DOHH2 (cell line): ENCODE data around the gene JKAMP.

Experiments
- H3F3A ChIP-seq: fragments of 200-600 bp; sonication (generic), shearing (Covaris generic); 2 replicates; pipeline ENCODE4 v1.6.0; 2016; ENCODE audit warnings: antibody characterized with exemption, mild to moderate bottlenecking; ENCODE audit not compliant: control insufficient read depth, insufficient read depth
- H3K27ac ChIP-seq: fragments of 200-600 bp; sonication (generic); 2 replicates; pipeline ENCODE4 v1.5.1; 2014; ENCODE audit warnings: low read depth, mild to moderate bottlenecking, low read length, moderate library complexity
- H3K27me3 ChIP-seq: fragments of 200-600 bp; sonication (generic); 2 replicates; pipeline ENCODE4 v1.6.1; 2014; ENCODE audit warnings: mild to moderate bottlenecking, low read length, mixed read lengths; ENCODE audit not compliant: control insufficient read depth
- H3K36me3 ChIP-seq: fragments of 200-600 bp; sonication (generic); 2 replicates; pipeline ENCODE4 v1.6.1; 2014; ENCODE audit warnings: mild to moderate bottlenecking, low read length, moderate library complexity, mixed read lengths; ENCODE audit not compliant: control insufficient read depth
- H3K4me1 ChIP-seq: fragments of 200-600 bp; sonication (generic); 2 replicates; pipeline ENCODE4 v1.6.1; 2014; ENCODE audit warnings: mild to moderate bottlenecking, low read length, mixed read lengths; ENCODE audit not compliant: control insufficient read depth
- H3K4me2 ChIP-seq: fragments of 200-600 bp; sonication (generic); 2 replicates; pipeline ENCODE4 v1.6.0; 2014; ENCODE audit warnings: mild to moderate bottlenecking, low read length, moderate library complexity
- H3K4me3 ChIP-seq: fragments of 200-600 bp; sonication (generic); 2 replicates; pipeline ENCODE4 v1.5.1; 2014; ENCODE audit warnings: mild to moderate bottlenecking, low read length, mixed read lengths
- H3K79me2 ChIP-seq: fragments of 200-600 bp; sonication (generic); 2 replicates; pipeline ENCODE4 v1.6.1; 2014; ENCODE audit warnings: mild to moderate bottlenecking, low read length, mixed read lengths; ENCODE audit not compliant: control insufficient read depth
- H3K9me2 ChIP-seq: fragments of 200-600 bp; sonication (generic); replicated peaks from 2 replicates; pipeline ENCODE4 v1.6.1; 2014; ENCODE audit warnings: mild to moderate bottlenecking, low read length, mixed read lengths; ENCODE audit not compliant: control insufficient read depth
- H3K9me3 ChIP-seq: fragments of 200-600 bp; sonication (generic); 2 replicates; pipeline ENCODE4 v1.6.1; 2014; ENCODE audit warnings: antibody characterized with exemption, low read length, mixed read lengths; ENCODE audit not compliant: control insufficient read depth, insufficient read depth
- H4K20me1 ChIP-seq: fragments of 200-600 bp; sonication (generic); 2 replicates; pipeline ENCODE4 v1.6.0; 2014; ENCODE audit warnings: low read depth, mild to moderate bottlenecking, antibody characterized with exemption, low read length, moderate library complexity; ENCODE audit not compliant: control insufficient read depth, insufficient read depth
- EZH2phosphoT487 ChIP-seq: fragments of 200-600 bp; sonication (generic); IDR thresholded peaks from 2 replicates; pipeline ENCODE4 v1.6.1; 2017; ENCODE audit warnings: borderline replicate concordance, mild to moderate bottlenecking, antibody characterized with exemption, low read length, moderate library complexity, mixed read lengths
- TF ChIP-seq, protein P1 (sequence below): fragments of 200-600 bp; sonication (generic); IDR thresholded peaks from one replicate; pipeline ENCODE4 v1.5.1; 2014; ENCODE audit warnings: antibody characterized with exemption, mild to moderate bottlenecking, low read depth, low read length; ENCODE audit not compliant: poor library complexity, severe bottlenecking

Gene JKAMP

DNA sequence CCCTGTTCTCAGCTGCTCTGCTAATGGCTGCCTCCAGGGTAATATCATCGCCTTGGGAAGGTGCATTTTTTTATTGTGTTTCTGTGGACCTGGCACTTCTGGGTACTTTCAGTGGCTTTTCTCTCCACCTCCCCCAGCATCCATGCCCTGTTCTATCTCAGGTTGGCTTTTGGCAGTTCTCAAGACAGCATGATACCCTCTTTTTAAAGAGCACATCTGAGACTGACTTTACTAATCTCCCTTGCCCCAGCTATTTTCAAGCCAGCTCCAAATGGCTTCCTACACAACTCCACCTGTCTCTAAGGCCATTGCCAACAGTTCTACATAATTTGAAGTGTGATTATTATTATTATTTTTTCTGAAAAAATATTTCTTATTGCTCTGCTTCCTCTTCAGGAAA, 53.2 kb downstream of the JKAMP start:
- no peaks in the 10 kb centered on the region for H3K79me2 ChIP-seq

DNA sequence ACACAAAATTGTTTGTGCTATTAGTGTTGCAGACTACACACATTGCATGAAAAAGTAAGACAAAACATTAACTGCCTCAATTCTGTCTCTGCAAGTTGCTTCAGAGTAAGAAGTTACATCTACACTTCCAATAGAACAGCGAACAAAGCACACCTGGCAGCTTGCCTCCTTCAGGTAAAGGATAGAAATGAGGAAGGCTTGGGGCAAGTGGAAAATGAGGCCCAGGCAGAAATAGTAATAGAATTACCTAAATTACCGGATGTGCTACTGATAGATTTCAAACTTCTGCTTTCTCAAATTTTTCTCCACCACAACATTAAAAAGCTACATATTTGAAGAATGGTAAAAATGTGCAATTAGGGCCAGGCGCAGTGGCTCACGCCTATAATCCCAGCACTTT, 54.6 kb downstream of the JKAMP start:
- Histone ChIP-seq H3K36me3 (no peaks in the 10 kb centered on the region), H3K9me2 (no peaks in the 10 kb centered on the region), H3K27me3 (no peaks in the 10 kb centered on the region), H3K9me3 (no peaks in the 10 kb centered on the region), H3K27ac (no peak overlapping the region), H3K4me2 (no peak overlapping the region), H3K79me2 (no peaks in the 10 kb centered on the region), H3K4me3 (no peak overlapping the region), H3F3A (no peaks in the 10 kb centered on the region), H3K4me1 (no peaks in the 10 kb centered on the region), H4K20me1 (no peaks in the 10 kb centered on the region)
- TF ChIP-seq, protein P1, sequence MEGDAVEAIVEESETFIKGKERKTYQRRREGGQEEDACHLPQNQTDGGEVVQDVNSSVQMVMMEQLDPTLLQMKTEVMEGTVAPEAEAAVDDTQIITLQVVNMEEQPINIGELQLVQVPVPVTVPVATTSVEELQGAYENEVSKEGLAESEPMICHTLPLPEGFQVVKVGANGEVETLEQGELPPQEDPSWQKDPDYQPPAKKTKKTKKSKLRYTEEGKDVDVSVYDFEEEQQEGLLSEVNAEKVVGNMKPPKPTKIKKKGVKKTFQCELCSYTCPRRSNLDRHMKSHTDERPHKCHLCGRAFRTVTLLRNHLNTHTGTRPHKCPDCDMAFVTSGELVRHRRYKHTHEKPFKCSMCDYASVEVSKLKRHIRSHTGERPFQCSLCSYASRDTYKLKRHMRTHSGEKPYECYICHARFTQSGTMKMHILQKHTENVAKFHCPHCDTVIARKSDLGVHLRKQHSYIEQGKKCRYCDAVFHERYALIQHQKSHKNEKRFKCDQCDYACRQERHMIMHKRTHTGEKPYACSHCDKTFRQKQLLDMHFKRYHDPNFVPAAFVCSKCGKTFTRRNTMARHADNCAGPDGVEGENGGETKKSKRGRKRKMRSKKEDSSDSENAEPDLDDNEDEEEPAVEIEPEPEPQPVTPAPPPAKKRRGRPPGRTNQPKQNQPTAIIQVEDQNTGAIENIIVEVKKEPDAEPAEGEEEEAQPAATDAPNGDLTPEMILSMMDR, result no peak
- no peak for TF ChIP-seq EZH2phosphoT487

More for the DNA sequence above, 53.2 kb downstream of the JKAMP start:
- Histone ChIP-seq H3K4me1 (no peaks in the 10 kb centered on the region), H4K20me1 (no peaks in the 10 kb centered on the region), H3K4me2 (no peak overlapping the region), H3K27me3 (no peaks in the 10 kb centered on the region), H3K27ac (no peak overlapping the region), H3K4me3 (no peak overlapping the region), H3K9me3 (no peaks in the 10 kb centered on the region), H3K9me2 (no peaks in the 10 kb centered on the region), H3F3A (no peaks in the 10 kb centered on the region), H3K36me3 (no peaks in the 10 kb centered on the region)
- no peak for TF ChIP-seq EZH2phosphoT487
- TF ChIP-seq, protein P1, result no peak

DNA sequence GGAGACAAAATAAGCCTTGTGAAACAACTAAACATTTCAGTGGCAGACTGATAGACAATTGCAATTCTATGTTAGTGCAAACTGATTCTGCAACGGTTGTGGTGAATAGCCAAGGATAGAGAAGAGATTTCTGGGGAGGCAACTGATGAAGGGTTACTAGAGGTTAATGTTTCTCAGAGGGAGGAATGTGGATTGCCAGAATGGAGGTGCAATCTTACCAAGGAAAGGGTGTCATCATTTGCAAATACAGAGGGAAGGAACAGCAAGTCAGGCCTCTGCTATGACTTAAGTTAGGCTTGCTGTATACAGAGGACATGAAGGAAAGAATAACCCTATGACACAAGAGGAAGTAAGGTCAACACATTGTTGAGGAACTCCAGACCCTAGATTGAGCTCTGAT, 56.5 kb downstream of the JKAMP start:
- H3K4me1 ChIP-seq, result no peaks in the 10 kb centered on the region
- H3K36me3 ChIP-seq, result no peaks in the 10 kb centered on the region
- no peaks in the 10 kb centered on the region for H3F3A ChIP-seq
- H3K9me3 ChIP-seq, result no peaks in the 10 kb centered on the region
- H3K79me2 ChIP-seq, result no peaks in the 10 kb centered on the region
- H3K27ac ChIP-seq, result no peak overlapping the region
- no peaks in the 10 kb centered on the region for H3K27me3 ChIP-seq
- TF ChIP-seq EZH2phosphoT487, result no peak
- TF ChIP-seq, protein P1, result no peak
- H3K9me2 ChIP-seq, result no peaks in the 10 kb centered on the region
- no peak overlapping the region for H3K4me3 ChIP-seq
- H3K4me2 ChIP-seq, result no peak overlapping the region
- H4K20me1 ChIP-seq, result no peaks in the 10 kb centered on the region

DNA sequence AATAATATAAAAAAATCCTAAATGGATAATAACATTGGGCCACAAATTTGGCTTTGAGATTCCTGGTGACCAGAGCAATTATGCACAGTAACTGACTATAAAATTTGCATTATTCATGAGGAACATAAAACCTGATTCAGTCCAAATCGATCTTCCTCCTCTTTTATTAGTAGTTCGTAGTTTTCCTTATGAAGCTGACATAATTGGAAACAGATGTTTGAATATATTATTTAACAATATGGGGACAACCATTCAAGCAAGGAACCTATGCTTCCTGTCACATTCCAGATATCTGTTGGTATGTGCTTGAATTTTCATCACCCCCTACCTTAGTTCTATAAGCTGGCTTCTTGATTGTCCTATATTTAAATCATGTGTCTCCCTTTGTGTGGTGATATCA, 57.4 kb downstream of the JKAMP start:
- H3K36me3 ChIP-seq, result no peaks in the 10 kb centered on the region
- H3K79me2 ChIP-seq, result no peaks in the 10 kb centered on the region
- no peaks in the 10 kb centered on the region for H3F3A ChIP-seq
- H3K27ac ChIP-seq, result no peak overlapping the region
- no peak overlapping the region for H3K4me3 ChIP-seq
- no peaks in the 10 kb centered on the region for H3K4me1 ChIP-seq
- H3K27me3 ChIP-seq, result no peaks in the 10 kb centered on the region
- no peaks in the 10 kb centered on the region for H3K9me2 ChIP-seq
- H3K9me3 ChIP-seq, result no peaks in the 10 kb centered on the region
- TF ChIP-seq, protein P1, result no peak
- no peak for TF ChIP-seq EZH2phosphoT487
- no peak overlapping the region for H3K4me2 ChIP-seq
- no peaks in the 10 kb centered on the region for H4K20me1 ChIP-seq
